ENCODE results near the gene NCAN.
"Not testable (repeated sequence)": the region's sequence is repeated elsewhere in the genome, so short reads cannot be mapped to it uniquely, and the experiment has no call there.

GRCh38 chr19:19173243-19173642 is 38.5 kb upstream of the NCAN start:
- TF ChIP-seq, protein P1, sequence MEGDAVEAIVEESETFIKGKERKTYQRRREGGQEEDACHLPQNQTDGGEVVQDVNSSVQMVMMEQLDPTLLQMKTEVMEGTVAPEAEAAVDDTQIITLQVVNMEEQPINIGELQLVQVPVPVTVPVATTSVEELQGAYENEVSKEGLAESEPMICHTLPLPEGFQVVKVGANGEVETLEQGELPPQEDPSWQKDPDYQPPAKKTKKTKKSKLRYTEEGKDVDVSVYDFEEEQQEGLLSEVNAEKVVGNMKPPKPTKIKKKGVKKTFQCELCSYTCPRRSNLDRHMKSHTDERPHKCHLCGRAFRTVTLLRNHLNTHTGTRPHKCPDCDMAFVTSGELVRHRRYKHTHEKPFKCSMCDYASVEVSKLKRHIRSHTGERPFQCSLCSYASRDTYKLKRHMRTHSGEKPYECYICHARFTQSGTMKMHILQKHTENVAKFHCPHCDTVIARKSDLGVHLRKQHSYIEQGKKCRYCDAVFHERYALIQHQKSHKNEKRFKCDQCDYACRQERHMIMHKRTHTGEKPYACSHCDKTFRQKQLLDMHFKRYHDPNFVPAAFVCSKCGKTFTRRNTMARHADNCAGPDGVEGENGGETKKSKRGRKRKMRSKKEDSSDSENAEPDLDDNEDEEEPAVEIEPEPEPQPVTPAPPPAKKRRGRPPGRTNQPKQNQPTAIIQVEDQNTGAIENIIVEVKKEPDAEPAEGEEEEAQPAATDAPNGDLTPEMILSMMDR (IDR thresholded peaks at IDR 0.05) = not testable (repeated sequence)
- TF ChIP-seq POLR2A (IDR thresholded peaks at IDR 0.05) = not testable (repeated sequence)
